DND-41 (cell line): ENCODE measurements around the gene HELZ.

Source experiments
- ATAC-seq: fragments of 200-7000 bp; cut with Tn5 transposase; 3 replicates; pipeline ENCODE4 v1.9.1; 2021; ENCODE audit warnings: low read depth; ENCODE audit not compliant: insufficient read depth
- DNase-seq: peaks from one replicate; pipeline ENCODE4 v3.0.0-alpha.2; 2020
- H2AFZ ChIP-seq: 2 replicates; pipeline ENCODE4 v1.6.0; 2012; ENCODE audit warnings: low read depth, low read length
- H3K27ac ChIP-seq: 2 replicates; pipeline ENCODE4 v1.5.1; 2012; ENCODE audit warnings: low read length, inconsistent platforms
- H3K27me3 ChIP-seq: fragments of 200-600 bp; sonication (generic); 2 replicates; pipeline ENCODE4 v1.6.0; 2012; ENCODE audit warnings: low read length, mild to moderate bottlenecking, inconsistent platforms; ENCODE audit not compliant: insufficient read depth, poor library complexity
- H3K36me3 ChIP-seq: 2 replicates; pipeline ENCODE4 v1.5.1; 2012; ENCODE audit warnings: low read length, inconsistent platforms; ENCODE audit not compliant: insufficient read depth
- H3K4me1 ChIP-seq: 2 replicates; pipeline ENCODE4 v1.5.1; 2012; ENCODE audit warnings: mild to moderate bottlenecking, low read length; ENCODE audit not compliant: insufficient read depth
- H3K4me2 ChIP-seq: 2 replicates; pipeline ENCODE4 v1.6.0; 2012; ENCODE audit warnings: mild to moderate bottlenecking, moderate library complexity, low read length, inconsistent platforms; ENCODE audit not compliant: insufficient read depth
- H3K4me3 ChIP-seq, 2 experiments: fragments of 200-600 bp in 1 of 2; shearing (Covaris generic) in 1 of 2; 2 replicates each; pipeline ENCODE4 v1.5.1; 2012 to 2016; ENCODE audit warnings: inconsistent platforms in 2 of 2, low read length in 2 of 2, mild to moderate bottlenecking in 2 of 2, low read depth in 1 of 2, moderate library complexity in 1 of 2
- H3K79me2 ChIP-seq: 2 replicates; pipeline ENCODE4 v1.6.0; 2012; ENCODE audit warnings: low read length, inconsistent platforms; ENCODE audit not compliant: insufficient read depth
- H3K9ac ChIP-seq: 2 replicates; pipeline ENCODE4 v1.6.0; 2012; ENCODE audit warnings: low read depth, mild to moderate bottlenecking, inconsistent platforms, low read length, moderate library complexity
- H3K9me3 ChIP-seq: 2 replicates; pipeline ENCODE4 v1.5.1; 2012; ENCODE audit warnings: low read length, moderate library complexity, mild to moderate bottlenecking, inconsistent platforms; ENCODE audit not compliant: insufficient read depth, severe bottlenecking
- H4K20me1 ChIP-seq: 2 replicates; pipeline ENCODE4 v1.6.0; 2012; ENCODE audit warnings: low read length; ENCODE audit not compliant: insufficient read depth
- EZH2 ChIP-seq: IDR thresholded peaks from 3 replicates; pipeline ENCODE4 v1.6.1; 2012; ENCODE audit warnings: borderline replicate concordance, low read depth, mild to moderate bottlenecking, moderate library complexity, low read length, inconsistent platforms; ENCODE audit not compliant: severe bottlenecking
- TF ChIP-seq, protein P1 (sequence below): IDR thresholded peaks from 2 replicates; pipeline ENCODE4 v1.5.1; 2012; ENCODE audit warnings: borderline replicate concordance, low read length, moderate library complexity, mild to moderate bottlenecking; ENCODE audit not compliant: poor library complexity, severe bottlenecking; ENCODE audit errors: extremely low read depth

HELZ gene

DNA sequence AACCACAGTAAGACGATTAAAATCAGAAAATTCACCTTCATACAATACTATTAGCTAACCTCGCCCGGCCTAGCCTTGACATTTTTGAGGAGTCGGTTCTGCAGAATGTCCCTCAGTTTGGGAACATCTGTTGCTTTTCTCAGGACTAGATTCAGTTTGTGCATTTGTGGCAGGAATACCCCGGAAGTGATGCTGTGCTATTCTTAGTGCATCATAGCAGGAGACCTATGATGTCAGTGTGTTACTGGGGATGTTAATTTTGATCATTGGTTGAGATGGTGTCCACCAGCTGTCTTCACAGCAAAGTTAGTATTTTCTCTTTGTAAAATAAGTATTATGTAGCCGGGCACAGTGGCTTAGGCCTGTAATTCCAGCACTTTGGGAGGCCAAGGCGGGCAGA lies 21.5 kb upstream of the HELZ start:
- no peak overlapping the region for H3K27ac ChIP-seq
- ATAC-seq (no peak), DNase-seq (no peak)
- no peak overlapping the region for H2AFZ ChIP-seq
- H3K4me1 ChIP-seq, result no peaks in the 10 kb centered on the region
- H3K4me3 ChIP-seq, result no peak overlapping the region
- no peak overlapping the region for H3K9ac ChIP-seq
- no peaks in the 10 kb centered on the region for H3K36me3 ChIP-seq
- no peaks in the 10 kb centered on the region for H3K27me3 ChIP-seq
- no peaks in the 10 kb centered on the region for H3K79me2 ChIP-seq
- no peak overlapping the region for H3K4me2 ChIP-seq
- H4K20me1 ChIP-seq, result no peaks in the 10 kb centered on the region
- H3K9me3 ChIP-seq, result no peaks in the 10 kb centered on the region
- TF ChIP-seq, protein P1, sequence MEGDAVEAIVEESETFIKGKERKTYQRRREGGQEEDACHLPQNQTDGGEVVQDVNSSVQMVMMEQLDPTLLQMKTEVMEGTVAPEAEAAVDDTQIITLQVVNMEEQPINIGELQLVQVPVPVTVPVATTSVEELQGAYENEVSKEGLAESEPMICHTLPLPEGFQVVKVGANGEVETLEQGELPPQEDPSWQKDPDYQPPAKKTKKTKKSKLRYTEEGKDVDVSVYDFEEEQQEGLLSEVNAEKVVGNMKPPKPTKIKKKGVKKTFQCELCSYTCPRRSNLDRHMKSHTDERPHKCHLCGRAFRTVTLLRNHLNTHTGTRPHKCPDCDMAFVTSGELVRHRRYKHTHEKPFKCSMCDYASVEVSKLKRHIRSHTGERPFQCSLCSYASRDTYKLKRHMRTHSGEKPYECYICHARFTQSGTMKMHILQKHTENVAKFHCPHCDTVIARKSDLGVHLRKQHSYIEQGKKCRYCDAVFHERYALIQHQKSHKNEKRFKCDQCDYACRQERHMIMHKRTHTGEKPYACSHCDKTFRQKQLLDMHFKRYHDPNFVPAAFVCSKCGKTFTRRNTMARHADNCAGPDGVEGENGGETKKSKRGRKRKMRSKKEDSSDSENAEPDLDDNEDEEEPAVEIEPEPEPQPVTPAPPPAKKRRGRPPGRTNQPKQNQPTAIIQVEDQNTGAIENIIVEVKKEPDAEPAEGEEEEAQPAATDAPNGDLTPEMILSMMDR, result no peak
- no peak for TF ChIP-seq EZH2

DNA sequence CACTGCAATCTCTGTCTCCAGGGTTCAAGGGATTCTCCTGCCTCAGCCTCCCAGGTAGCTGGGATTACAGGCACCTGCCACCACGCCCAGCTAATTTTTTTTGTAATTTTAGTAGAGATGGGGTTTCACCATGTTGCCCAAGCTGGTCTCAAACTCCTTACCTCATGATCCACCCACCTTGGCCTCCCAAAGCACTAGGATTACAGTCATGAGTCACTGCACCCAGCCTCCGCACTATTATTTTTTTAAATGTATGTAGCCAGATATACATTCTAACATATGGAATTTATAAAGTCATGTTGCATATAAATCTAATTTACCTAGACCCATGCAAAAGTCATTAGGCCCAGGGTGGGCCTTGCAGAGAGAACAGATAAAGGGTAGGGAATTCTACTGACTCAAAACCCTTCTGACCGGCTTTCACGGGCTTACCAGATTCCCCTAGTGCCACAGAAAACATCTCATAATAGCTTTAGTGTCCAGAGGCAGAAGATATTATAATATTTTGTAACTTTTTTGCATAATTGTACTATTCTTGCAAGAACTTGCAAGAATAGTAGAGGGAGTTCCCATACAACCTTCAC lies 20.5 kb upstream of the HELZ start:
- no peak for ATAC-seq

DNA sequence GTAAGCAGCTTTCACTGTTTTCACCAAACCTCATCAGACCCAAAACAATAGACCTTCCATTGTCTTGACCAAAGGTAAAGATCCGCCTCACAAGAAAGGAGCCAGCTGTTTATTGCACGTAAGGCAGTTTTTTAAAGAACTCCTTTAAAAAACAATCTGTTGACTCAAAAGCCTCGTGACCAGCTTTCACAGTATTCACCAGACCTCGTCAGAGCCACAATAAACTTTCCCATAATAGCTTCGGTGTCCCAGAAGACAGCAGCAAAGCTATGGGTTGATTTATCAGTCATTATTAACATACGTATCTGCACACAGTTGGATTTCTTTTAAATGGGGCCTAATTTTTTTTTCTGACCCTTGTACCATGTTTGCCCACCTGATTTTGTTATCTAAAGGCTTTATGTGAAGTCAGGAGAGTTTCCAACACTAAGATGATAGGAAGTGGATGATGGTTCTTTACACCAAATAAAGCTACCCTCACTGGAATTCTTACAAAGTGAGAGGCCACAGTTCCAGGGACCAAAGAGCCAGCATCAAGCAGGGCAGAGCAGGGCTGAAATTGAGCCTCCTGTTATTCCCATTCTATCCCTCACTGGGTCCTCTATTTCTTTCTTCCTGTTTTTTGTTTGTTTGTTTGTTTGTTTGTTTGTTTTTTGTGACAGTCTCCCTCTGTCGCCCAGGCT lies 17.6 kb upstream of the HELZ start:
- Histone ChIP-seq H3K4me1 (peaks cover 16% of the 10 kb centered on the region), H3K36me3 (no peaks in the 10 kb centered on the region), H3K4me3 (no peak overlapping the region), H2AFZ (no peak overlapping the region), H3K79me2 (no peaks in the 10 kb centered on the region), H4K20me1 (no peaks in the 10 kb centered on the region), H3K9ac (no peak overlapping the region), H3K27me3 (no peaks in the 10 kb centered on the region), H3K9me3 (no peaks in the 10 kb centered on the region), H3K4me2 (no peak overlapping the region), H3K27ac (no peak overlapping the region)
- DNase-seq (no peak), ATAC-seq (no peak)
- TF ChIP-seq EZH2, result no peak
- TF ChIP-seq, protein P1, result no peak

More for the DNA sequence above, 20.5 kb upstream of the HELZ start:
- no peak overlapping the region for H2AFZ ChIP-seq
- H3K4me2 ChIP-seq, result no peak overlapping the region
- H3K27ac ChIP-seq, result no peak overlapping the region
- H3K4me1 ChIP-seq, result no peaks in the 10 kb centered on the region
- no peak for DNase-seq
- H3K27me3 ChIP-seq, result no peaks in the 10 kb centered on the region
- H3K36me3 ChIP-seq, result no peaks in the 10 kb centered on the region
- H3K9ac ChIP-seq, result no peak overlapping the region
- H3K79me2 ChIP-seq, result no peaks in the 10 kb centered on the region
- no peaks in the 10 kb centered on the region for H3K9me3 ChIP-seq
- H4K20me1 ChIP-seq, result no peaks in the 10 kb centered on the region
- TF ChIP-seq, protein P1, result no peak
- H3K4me3 ChIP-seq, result no peak overlapping the region
